K562 (cell line): ENCODE measurements around the gene VDAC1. TPM values are rescaled to one million over a fixed set of nuclear protein-coding genes. Genes with fewer than 3 reads are reported as not detected.

Experiments used
- CHD7 ChIP-seq: fragments of 200-600 bp; sonication (generic); IDR thresholded peaks from one replicate; pipeline ENCODE4 v1.6.1; 2012; ENCODE audit warnings: mild to moderate bottlenecking, low read depth, low read length, inconsistent platforms
- CXXC5 ChIP-seq: fragments of 250-450 bp; sonication (Bioruptor Pico); IDR thresholded peaks from 2 replicates; pipeline ENCODE4 v1.8.0; 2022; ENCODE audit warnings: inconsistent platforms, mild to moderate bottlenecking, moderate library complexity
- DPF2 ChIP-seq: fragments of 450-650 bp; IDR thresholded peaks from 2 replicates; pipeline ENCODE4 v1.6.1; 2016
- EHMT2 ChIP-seq: fragments of 450-650 bp; IDR thresholded peaks from 2 replicates; pipeline ENCODE4 v1.6.1; 2018; ENCODE audit warnings: antibody characterized with exemption
- FOXJ2 ChIP-seq: fragments of 200-800 bp; sonication (Bioruptor generic); IDR thresholded peaks from 2 replicates; pipeline ENCODE4 v1.6.1; 2016; ENCODE audit warnings: missing genetic modification characterization, missing compliant biosample characterization
- FOXP1 ChIP-seq: sonication (generic); formaldehyde crosslinking; IDR thresholded peaks from 2 replicates; pipeline ENCODE4 v1.8.0; 2022; ENCODE audit warnings: mild to moderate bottlenecking, missing genetic modification reagents
- NCOA4 ChIP-seq: fragments of 450-650 bp; IDR thresholded peaks from 2 replicates; pipeline ENCODE4 v1.6.1; 2018; ENCODE audit warnings: mild to moderate bottlenecking; ENCODE audit not compliant: partially characterized antibody
- NR2C2 ChIP-seq, 2 experiments: fragments of 200-800 bp in 1 of 2; sonication (Bioruptor generic) in 1 of 2; sonication (generic) in 1 of 2; formaldehyde crosslinking in 1 of 2; IDR thresholded peaks; 2 replicates each; pipeline versions ENCODE4 v1.6.1 to v1.8.0; 2016 to 2022; ENCODE audit warnings: mild to moderate bottlenecking in 1 of 2, missing compliant biosample characterization in 1 of 2, missing genetic modification characterization in 1 of 2, missing genetic modification reagents in 1 of 2
- POLR2H ChIP-seq: IDR thresholded peaks from 2 replicates; pipeline ENCODE4 v1.6.1; 2016; ENCODE audit warnings: missing genetic modification characterization, low read depth, mild to moderate bottlenecking, control low read depth, missing compliant biosample characterization, moderate library complexity
- PTRF ChIP-seq: fragments of 450-650 bp; IDR thresholded peaks from 2 replicates; pipeline ENCODE4 v1.6.1; 2016; ENCODE audit warnings: mild to moderate bottlenecking, missing genetic modification characterization, missing compliant biosample characterization
- RBM39 ChIP-seq: fragments of 200-400 bp; formaldehyde crosslinking; optimal IDR thresholded peaks from 2 replicates; pipeline ENCODE3; 2018; ENCODE audit warnings: low read depth, low read length
- SAFB2 ChIP-seq: fragments of 200-400 bp; formaldehyde crosslinking; IDR thresholded peaks from 2 replicates; pipeline ENCODE4 v1.6.1; 2018; ENCODE audit warnings: borderline replicate concordance, low read length, low read depth, moderate library complexity; ENCODE audit not compliant: severe bottlenecking
- STAT5A ChIP-seq: IDR thresholded peaks from 2 replicates; pipeline ENCODE4 v1.6.1; 2012; ENCODE audit warnings: low read length, inconsistent platforms, borderline replicate concordance
- ZFPM2 ChIP-seq: fragments of 250-450 bp; sonication (Bioruptor Pico); IDR thresholded peaks from 2 replicates; pipeline ENCODE4 v1.5.1; 2022; ENCODE audit warnings: mild to moderate bottlenecking
- ZNF175 ChIP-seq: fragments of 200-800 bp; sonication (Bioruptor generic); IDR thresholded peaks from 2 replicates; pipeline ENCODE4 v1.6.1; 2016; ENCODE audit warnings: low read depth, mild to moderate bottlenecking, missing genetic modification characterization, missing compliant biosample characterization
- ZNF76 ChIP-seq: fragments of 250-450 bp; sonication (Bioruptor Pico); IDR thresholded peaks from 2 replicates; pipeline ENCODE4 v1.4.0; 2020; ENCODE audit warnings: mild to moderate bottlenecking, moderate library complexity, borderline replicate concordance
- polyA plus RNA-seq, 8 experiments: library from polyadenylated mRNA; depleted of rRNA in 4 of 8; stranded (reverse) in 5 of 8; unstranded in 3 of 8; fragments of >200 nt; fragmentation: Nextera tagmentation in 2 of 8; fragmentation: Illumina TruSeq in 1 of 8; extraction: Ambion mirVana in 2 of 8; extraction: Trizol in 1 of 8; gene quantifications; 2 replicates each; pipeline versions ENCODE4 v1.2.1 to v1.2.3, GENCODE V29; 2011 to 2014; ENCODE audit warnings: inconsistent platforms in 1 of 8, missing spikeins in 1 of 8
- total RNA-seq, 7 experiments: library from RNA; depleted of rRNA in 6 of 7; stranded (reverse); fragments of >200 nt in 6 of 7; fragmentation: Illumina TruSeq in 2 of 7; extraction: Trizol in 2 of 7; gene quantifications; 2 replicates each; pipeline versions ENCODE4 v1.2.1 to v1.2.3, GENCODE V29; 2011 to 2021; ENCODE audit warnings: low replicate concordance in 1 of 7
- TF ChIP-seq, protein P1 (sequence below): sonication (generic); formaldehyde crosslinking; IDR thresholded peaks from 2 replicates; pipeline ENCODE4 v1.8.0; 2022; ENCODE audit warnings: mild to moderate bottlenecking, missing genetic modification reagents

VDAC1 gene
- total and polyA plus RNA-seq, 9 of the 15 experiments (the other 6 are each of a cell fraction or from before 2014, with no cell fraction given), result 168 to 366 (median 293) TPM

GRCh38 chr5:134004626-134005416, at the start of gene VDAC1 (continued):
- no peak for TF ChIP-seq CHD7
- no peak; the same call in 1 of the 2 replicates for TF ChIP-seq POLR2H
- TF ChIP-seq, protein P1, sequence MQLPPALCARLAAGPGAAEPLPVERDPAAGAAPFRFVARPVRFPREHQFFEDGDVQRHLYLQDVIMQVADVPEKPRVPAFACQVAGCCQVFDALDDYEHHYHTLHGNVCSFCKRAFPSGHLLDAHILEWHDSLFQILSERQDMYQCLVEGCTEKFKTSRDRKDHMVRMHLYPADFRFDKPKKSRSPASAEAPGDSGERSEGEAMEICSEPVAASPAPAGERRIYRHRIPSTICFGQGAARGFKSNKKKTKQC (CRISPR knock-in tag), result no peak; the same call in 1 of the 2 replicates
- TF ChIP-seq FOXJ2, result no peak
- TF ChIP-seq ZNF76, result no peak
- no peak for TF ChIP-seq SAFB2
- TF ChIP-seq DPF2, result no peak
- TF ChIP-seq FOXP1 (CRISPR knock-in tag), result no peak
- no peak for TF ChIP-seq EHMT2
- TF ChIP-seq RBM39, result no peak
- peak; percentile 67 for TF ChIP-seq CXXC5 (CRISPR knock-in tag)
- TF ChIP-seq STAT5A, result no peak
- no peak for TF ChIP-seq ZFPM2 (CRISPR knock-in tag)
- TF ChIP-seq NR2C2 (CRISPR knock-in tag; IDR thresholded peaks at IDR 0.05), result no peak
- TF ChIP-seq NR2C2 (tag; IDR thresholded peaks at IDR 0.05), result peak; percentile 61
- no peak for TF ChIP-seq ZNF175 (CRISPR knock-in tag)
- no peak for TF ChIP-seq PTRF (tag)
- TF ChIP-seq NCOA4, result no peak
